HG03432 (cell line): ENCODE measurements around the gene OPCML.

Experiments
- ATAC-seq: cut with Tn5 transposase; IDR thresholded peaks from one replicate; pipeline ENCODE4 v1.9.1; 2021; ENCODE audit warnings: mild to moderate bottlenecking, moderate library complexity; ENCODE audit not compliant: unreplicated experiment

The OPCML gene

GRCh38 chr11:133202816-133203215 lies 329.5 kb downstream of the OPCML start:
- no peak for ATAC-seq

GRCh38 chr11:133198438-133198837 lies 333.9 kb downstream of the OPCML start:
- ATAC-seq: no peak

- ATAC-seq: no peak
These were observed 334.9 kb downstream of the OPCML start for GRCh38 chr11:133197425-133197824.

- no peak for ATAC-seq
These were observed 340.4 kb downstream of the OPCML start for GRCh38 chr11:133191931-133192330.

- ATAC-seq: no peak
These were observed 350.6 kb downstream of the OPCML start for GRCh38 chr11:133181667-133182066.

GRCh38 chr11:133181066-133181465 lies 351.2 kb downstream of the OPCML start:
- ATAC-seq: no peak

GRCh38 chr11:133180201-133180600 lies 352.1 kb downstream of the OPCML start:
- ATAC-seq: no peak

GRCh38 chr11:133176748-133177147 lies 355.6 kb downstream of the OPCML start:
- no peak for ATAC-seq

GRCh38 chr11:133175103-133175502 lies 357.2 kb downstream of the OPCML start:
- ATAC-seq: peak; percentile 71

- ATAC-seq: no peak
These were observed 358.4 kb downstream of the OPCML start for GRCh38 chr11:133173810-133174412.

- ATAC-seq: peak; percentile 54
These were observed 360.0 kb downstream of the OPCML start for GRCh38 chr11:133172349-133172748.

GRCh38 chr11:133171374-133171773 lies 360.9 kb downstream of the OPCML start:
- ATAC-seq: no peak

- ATAC-seq: no peak
These were observed 364.3 kb downstream of the OPCML start for GRCh38 chr11:133168016-133168415.

- ATAC-seq: no peak
These were observed 365.6 kb downstream of the OPCML start for GRCh38 chr11:133166662-133167061.

- ATAC-seq: no peak
These were observed 367.3 kb downstream of the OPCML start for GRCh38 chr11:133164986-133165385.

- peak; percentile 92 for ATAC-seq
These were observed 368.6 kb downstream of the OPCML start for GRCh38 chr11:133163463-133164419.

- no peak for ATAC-seq
These were observed 370.1 kb downstream of the OPCML start for GRCh38 chr11:133162227-133162626.

- ATAC-seq: no peak
These were observed 371.5 kb downstream of the OPCML start for GRCh38 chr11:133160754-133161153.

- no peak for ATAC-seq
These were observed 375.1 kb downstream of the OPCML start for GRCh38 chr11:133156986-133157745.

- ATAC-seq: no peak
These were observed 377.5 kb downstream of the OPCML start for GRCh38 chr11:133154781-133155180.

GRCh38 chr11:133154076-133154475 lies 378.2 kb downstream of the OPCML start:
- no peak for ATAC-seq
